ENCODE results near the gene ATP5F1B. TPM values are rescaled to one million over a fixed set of nuclear protein-coding genes. Genes with fewer than 3 reads are reported as not detected.

Gene ATP5F1B
- total RNA-seq, 1 experiment from 2014 or later, result 999 TPM

DNA sequence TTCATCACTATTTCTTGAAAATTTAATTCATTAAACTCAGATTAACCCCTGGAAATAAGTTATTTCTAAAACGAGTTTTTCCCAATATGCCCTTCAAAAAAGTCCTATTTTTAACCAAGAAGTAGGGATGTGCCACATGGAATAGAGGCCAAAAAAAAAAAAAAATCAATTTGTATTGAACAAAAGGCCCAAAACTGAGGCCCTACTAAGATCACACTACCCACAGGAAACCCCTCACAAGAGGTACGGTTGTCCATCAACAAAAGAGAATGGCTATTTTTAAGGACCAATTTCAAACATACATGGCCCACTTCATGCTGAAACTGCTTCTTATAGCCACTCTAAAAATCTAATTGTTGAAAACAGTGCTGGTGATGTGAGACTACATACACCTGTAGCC, 8.2 kb downstream of the ATP5F1B start:
- intact Hi-C loops (cut with micrococcal nuclease; ENCODE audit: unreplicated experiment), result no loop called here
- Histone ChIP-seq H3K9me3 (ENCODE audit: control insufficient read depth, insufficient read depth, low read depth, low read length) (no peaks in the 10 kb centered on the region), H3K4me1 (ENCODE audit: control insufficient read depth, insufficient read depth, low read length) (peaks cover 26% of the 10 kb centered on the region), H3K27me3 (ENCODE audit: control insufficient read depth, insufficient read depth, low read length) (no peaks in the 10 kb centered on the region), H3K4me3 (ENCODE audit: low read depth in 2 of 2, low read length in 2 of 2) (no peak overlapping the region), H3K27ac (ENCODE audit: low read length) (peak overlapping the region; percentile 96), H3K36me3 (ENCODE audit: control insufficient read depth, insufficient read depth, low read length) (peaks cover 14% of the 10 kb centered on the region)
- DNase-seq (ENCODE audit: low read depth, low spot score) (no peak), ATAC-seq (no peak)
- ChIA-PET POLR2A (interaction anchor here (0.7 kb wide), 1 partner anchor 168 kb away, joined by 4 read pairs; no protein-coding TSS in a partner anchor), CTCF (interaction anchor here (0.5 kb wide), 1 partner anchor 1344 kb away, joined by 5 read pairs; no protein-coding TSS in a partner anchor)
- in situ Hi-C loops (cut with HindIII; ENCODE audit: low pct_unique_long_range_greater_than_20kb, low sequenced_read_pairs), result no loop called here
- TF ChIP-seq, protein P1, sequence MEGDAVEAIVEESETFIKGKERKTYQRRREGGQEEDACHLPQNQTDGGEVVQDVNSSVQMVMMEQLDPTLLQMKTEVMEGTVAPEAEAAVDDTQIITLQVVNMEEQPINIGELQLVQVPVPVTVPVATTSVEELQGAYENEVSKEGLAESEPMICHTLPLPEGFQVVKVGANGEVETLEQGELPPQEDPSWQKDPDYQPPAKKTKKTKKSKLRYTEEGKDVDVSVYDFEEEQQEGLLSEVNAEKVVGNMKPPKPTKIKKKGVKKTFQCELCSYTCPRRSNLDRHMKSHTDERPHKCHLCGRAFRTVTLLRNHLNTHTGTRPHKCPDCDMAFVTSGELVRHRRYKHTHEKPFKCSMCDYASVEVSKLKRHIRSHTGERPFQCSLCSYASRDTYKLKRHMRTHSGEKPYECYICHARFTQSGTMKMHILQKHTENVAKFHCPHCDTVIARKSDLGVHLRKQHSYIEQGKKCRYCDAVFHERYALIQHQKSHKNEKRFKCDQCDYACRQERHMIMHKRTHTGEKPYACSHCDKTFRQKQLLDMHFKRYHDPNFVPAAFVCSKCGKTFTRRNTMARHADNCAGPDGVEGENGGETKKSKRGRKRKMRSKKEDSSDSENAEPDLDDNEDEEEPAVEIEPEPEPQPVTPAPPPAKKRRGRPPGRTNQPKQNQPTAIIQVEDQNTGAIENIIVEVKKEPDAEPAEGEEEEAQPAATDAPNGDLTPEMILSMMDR (IDR thresholded peaks at IDR 0.05), result no peak
- TF ChIP-seq SIN3A (IDR thresholded peaks at IDR 0.05; ENCODE audit: borderline replicate concordance, insufficient read depth, low read depth, low read length) (no peak), POLR2AphosphoS5 (IDR thresholded peaks at IDR 0.05; ENCODE audit: low read depth, low read length) (no peak), TCF7L2 (IDR thresholded peaks at IDR 0.05; ENCODE audit: low read depth, low read length) (no peak), REST (IDR thresholded peaks at IDR 0.05; ENCODE audit: insufficient read depth in 1 of 2, low read depth in 2 of 2, low read length in 1 of 2) (no peak)
- no TSS peak for BruUV-seq (replicated peaks)

DNA sequence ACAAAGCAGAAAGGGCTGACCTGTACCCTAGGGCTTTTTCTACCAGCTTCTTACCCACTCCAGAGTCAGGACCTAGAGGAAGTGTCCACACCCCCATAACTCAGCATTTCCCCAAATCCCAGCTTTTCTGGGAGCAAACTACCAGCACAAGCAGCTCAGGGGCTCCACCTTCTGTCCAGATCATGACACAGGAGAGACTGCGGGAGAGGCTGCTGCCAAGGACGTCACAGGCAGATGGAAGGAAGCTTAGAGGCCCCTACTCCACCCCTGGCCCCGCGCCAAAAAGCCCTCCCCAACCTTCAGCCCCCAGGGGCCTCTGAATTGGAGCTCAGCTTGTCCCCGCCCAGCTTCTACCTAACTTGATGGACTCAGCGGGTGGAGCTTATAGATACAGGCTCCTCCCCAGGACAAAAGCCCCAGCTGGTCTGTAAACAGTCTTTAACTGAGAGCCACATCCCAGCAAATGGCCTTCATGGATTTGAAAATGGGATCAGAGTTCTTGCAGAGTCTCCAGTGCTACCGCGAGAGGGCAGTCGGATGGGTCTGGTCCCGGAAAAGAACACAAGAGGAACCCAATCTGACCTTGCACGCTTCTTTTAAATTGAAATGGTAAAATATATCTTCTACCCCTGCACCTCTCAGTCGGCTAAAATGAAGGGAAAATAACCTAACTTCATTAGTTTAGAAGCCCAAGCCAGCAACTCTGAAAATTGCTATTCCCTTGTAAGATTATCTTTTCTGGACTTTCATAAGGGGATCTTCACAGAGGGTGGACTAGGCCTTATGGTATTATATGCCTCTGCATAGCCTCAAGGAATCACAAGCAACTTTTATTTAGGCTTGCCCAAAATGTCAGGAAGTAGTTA, 8.9 kb downstream of the ATP5F1B start:
- peak overlapping the region; percentile 65 to 90 for H3K4me3 ChIP-seq (ENCODE audit: low read depth in 2 of 2, low read length in 2 of 2)
- peaks cover 10% of the 10 kb centered on the region for H3K36me3 ChIP-seq (ENCODE audit: control insufficient read depth, insufficient read depth, low read length)
- ATAC-seq, result peak; percentile 80
- in situ Hi-C loops (cut with HindIII; ENCODE audit: low pct_unique_long_range_greater_than_20kb, low sequenced_read_pairs) (no loop called here), intact Hi-C loops (cut with micrococcal nuclease; ENCODE audit: unreplicated experiment) (no loop called here)
- POLR2A ChIA-PET, result interaction anchor here (0.6 kb wide), 1 partner anchor 94 kb away, joined by 9 read pairs; no protein-coding TSS in a partner anchor
- BruUV-seq (replicated peaks), result no TSS peak
- TF ChIP-seq POLR2AphosphoS5 (IDR thresholded peaks at IDR 0.05; ENCODE audit: low read depth, low read length) (peak; percentile 98), TCF7L2 (IDR thresholded peaks at IDR 0.05; ENCODE audit: low read depth, low read length) (no peak), REST (IDR thresholded peaks at IDR 0.05; ENCODE audit: insufficient read depth in 1 of 2, low read depth in 2 of 2, low read length in 1 of 2) (no peak), SIN3A (IDR thresholded peaks at IDR 0.05; ENCODE audit: borderline replicate concordance, insufficient read depth, low read depth, low read length) (0 out of 2 replicates have a peak, but pooled peaks have one; percentile 83)
- TF ChIP-seq, protein P1 (IDR thresholded peaks at IDR 0.05), result peak; percentile 92
- CTCF ChIA-PET, result interaction anchor here (0.5 to 1.5 kb wide), 11 partner anchors 9 to 442 kb away, joined by 3 to 11 read pairs (median 4); partner anchors contain the start of gene ATP5F1B
- H3K27ac ChIP-seq (ENCODE audit: low read length), result peak overlapping the region; percentile 96
- H3K4me1 ChIP-seq (ENCODE audit: control insufficient read depth, insufficient read depth, low read length), result peaks cover 33% of the 10 kb centered on the region
- no peaks in the 10 kb centered on the region for H3K27me3 ChIP-seq (ENCODE audit: control insufficient read depth, insufficient read depth, low read length)
- no peaks in the 10 kb centered on the region for H3K9me3 ChIP-seq (ENCODE audit: control insufficient read depth, insufficient read depth, low read depth, low read length)
- peak; percentile 96 for DNase-seq (ENCODE audit: low read depth, low spot score)
